NB4 (cell line): ENCODE data around the gene MTARC2.

Source experiments
- CTCF ChIP-seq: IDR thresholded peaks from one replicate; pipeline ENCODE4 v1.5.1; 2012; ENCODE audit warnings: low read depth, low read length
- MAX ChIP-seq: IDR thresholded peaks from 2 replicates; pipeline ENCODE4 v1.6.1; 2011; ENCODE audit warnings: low read depth, low read length
- POLR2A ChIP-seq: IDR thresholded peaks from 2 replicates; pipeline ENCODE4 v1.6.1; 2011; ENCODE audit warnings: mild to moderate bottlenecking; ENCODE audit not compliant: insufficient read length; ENCODE audit errors: extremely low read depth

GRCh38 chr1:220776720-220777326, 28.7 kb downstream of the MTARC2 start:
- TF ChIP-seq CTCF (peak; percentile 61), MAX (no peak), POLR2A (no peak)
